K562 (cell line): ENCODE data around the gene SHB. TPM values are rescaled to one million over a fixed set of nuclear protein-coding genes. Genes with fewer than 3 reads are reported as not detected.

Experiments used
- ATAC-seq: fragments of 200-7000 bp; cut with Tn5 transposase; 3 replicates; pipeline ENCODE4 v1.9.1; 2020; ENCODE audit warnings: moderate library complexity
- BruUV-seq: library from RNA; stranded (reverse); fragments of 400-500 nt; replicated peaks from 2 replicates; lab custom pipeline; 2021; lab: Mats Ljungman, UMichigan
- CTCF ChIA-PET: fragments of 300-600 bp; formaldehyde crosslinking; extraction: SDS; loops from one replicate; lab custom pipeline; 2021; ENCODE audit warnings: low intra/inter-chr PET ratio; lab: Yijun Ruan, JAX
- POLR2A ChIA-PET: fragments of 300-600, 350-650 bp; sonication (Branson Sonifier 250); formaldehyde crosslinking; extraction: SDS; loops from one replicate; lab custom pipeline; 2021; ENCODE audit warnings: antibody characterized with exemption, inconsistent platforms; lab: Yijun Ruan, JAX
- DNase-seq, 4 experiments: peaks; one replicate each; pipeline versions ENCODE4 v3.0.0 to v3.0.0-alpha.2; 2011 to 2018; ENCODE audit warnings: low spot score in 3 of 4, mixed read lengths in 3 of 4; ENCODE audit errors: extremely low read depth in 1 of 4
- FAIRE-seq: peaks from 2 replicates; lab custom pipeline; 2011; peaks lifted over from hg19 to GRCh38; lab: Jason Lieb, UNC
- H2AFZ ChIP-seq: 2 replicates; pipeline ENCODE4 v1.6.0; 2011; ENCODE audit warnings: low read depth, low read length, control low read depth, inconsistent platforms
- H3K27ac ChIP-seq: fragments of 200-600 bp; 3 replicates; pipeline ENCODE4 v1.8.0; 2011; ENCODE audit warnings: low read depth, mild to moderate bottlenecking, control low read depth, inconsistent platforms, low read length, moderate library complexity, mixed read lengths; ENCODE audit errors: extremely low read depth
- H3K27me3 ChIP-seq, 2 experiments: fragments of 300-600 bp in 1 of 2; 2 replicates in 1 of 2; 3 replicates in 1 of 2; pipeline versions ENCODE4 v1.6.0 to v1.8.0; 2011; ENCODE audit warnings: inconsistent platforms in 2 of 2, low read length in 2 of 2, mild to moderate bottlenecking in 1 of 2, mixed read lengths in 1 of 2, moderate library complexity in 1 of 2; ENCODE audit not compliant: control insufficient read depth in 2 of 2, insufficient read depth in 2 of 2
- H3K36me3 ChIP-seq: fragments of 300-600 bp; 3 replicates; pipeline ENCODE4 v1.8.0; 2011; ENCODE audit warnings: mild to moderate bottlenecking, low read length, inconsistent platforms; ENCODE audit not compliant: control insufficient read depth, insufficient read depth
- H3K4me1 ChIP-seq, 2 experiments: fragments of 200-600 bp in 1 of 2; replicated peaks in 1 of 2; 2 replicates in 1 of 2; 3 replicates in 1 of 2; pipeline versions ENCODE4 v1.5.1 to v1.8.0; 2011; ENCODE audit warnings: inconsistent platforms in 2 of 2, low read length in 2 of 2, mild to moderate bottlenecking in 1 of 2, mixed read lengths in 1 of 2, moderate library complexity in 1 of 2; ENCODE audit not compliant: control insufficient read depth in 2 of 2, insufficient read depth in 2 of 2
- H3K4me2 ChIP-seq: 2 replicates; pipeline ENCODE4 v1.6.1; 2011; ENCODE audit warnings: low read length, control low read depth, inconsistent platforms, mixed read lengths; ENCODE audit not compliant: insufficient read depth
- H3K4me3 ChIP-seq: fragments of 200-600 bp; sonication (generic), shearing (Covaris generic); 2 replicates; pipeline ENCODE4 v1.5.1; 2016; ENCODE audit warnings: control low read depth, inconsistent platforms
- H3K79me2 ChIP-seq: fragments of 200-600 bp; 3 replicates; pipeline ENCODE4 v1.8.0; 2011; ENCODE audit warnings: low read length, inconsistent platforms; ENCODE audit not compliant: control insufficient read depth, insufficient read depth
- H3K9ac ChIP-seq, 2 experiments: 2 replicates each; pipeline versions ENCODE4 v1.6.0 to v1.6.1; 2011; ENCODE audit warnings: low read depth in 2 of 2, low read length in 2 of 2, control low read depth in 1 of 2, inconsistent platforms in 1 of 2, mild to moderate bottlenecking in 1 of 2, mixed read lengths in 1 of 2; ENCODE audit not compliant: insufficient read depth in 1 of 2
- H3K9me1 ChIP-seq: one replicate; pipeline ENCODE4 v1.6.0; 2011; ENCODE audit warnings: inconsistent platforms, mild to moderate bottlenecking, low read length, moderate library complexity; ENCODE audit not compliant: control insufficient read depth, insufficient read depth
- H3K9me3 ChIP-seq: replicated peaks from 2 replicates; pipeline ENCODE4 v1.5.1; 2011; ENCODE audit warnings: low read depth, low read length, inconsistent platforms; ENCODE audit not compliant: control insufficient read depth, insufficient read depth
- H4K20me1 ChIP-seq: replicated peaks from 2 replicates; pipeline ENCODE4 v1.6.1; 2011; ENCODE audit warnings: low read length, inconsistent platforms, mixed read lengths; ENCODE audit not compliant: control insufficient read depth, insufficient read depth
- CTBP1 ChIP-seq: fragments of 450-650 bp; IDR thresholded peaks from 2 replicates; pipeline ENCODE4 v1.6.1; 2016; ENCODE audit warnings: borderline replicate concordance
- DDX20 ChIP-seq: fragments of 450-650 bp; IDR thresholded peaks from 2 replicates; pipeline ENCODE4 v1.6.1; 2016; ENCODE audit warnings: missing genetic modification characterization, low read depth, mild to moderate bottlenecking, missing compliant biosample characterization, moderate library complexity
- SMC3 ChIP-seq: conservative IDR thresholded peaks from 2 replicates; pipeline ENCODE4 v1.6.1; 2011; ENCODE audit warnings: low read depth, low read length, improper control_type of control experiment; ENCODE audit not compliant: insufficient read depth
- ZNF445 ChIP-seq: fragments of 250-450 bp; sonication (Bioruptor Pico); IDR thresholded peaks from 2 replicates; pipeline ENCODE4 v1.4.0; 2020; ENCODE audit warnings: low read depth, mild to moderate bottlenecking, moderate library complexity
- WGBS: fragments of 100-300 bp; shearing (Covaris generic); methylation state at CpG from one replicate; pipeline ENCODE4 v1.1.6; 2016; ENCODE audit warnings: low coverage, mixed read lengths; ENCODE audit not compliant: insufficient coverage; ENCODE audit errors: missing lambda C conversion rate; 5-methylcytosine and 5-hydroxymethylcytosine counted together
- in situ Hi-C: fragments of 300-500 bp; cut with MboI; formaldehyde crosslinking; loops from 4 replicates; pipeline ENCODE4 v1.15.0; 2018; ENCODE audit warnings: inconsistent platforms, mixed read lengths
- intact Hi-C: fragments of 100-400 bp; cut with micrococcal nuclease; formaldehyde crosslinking; loops from 2 replicates; pipeline ENCODE4 v1.14.2; 2022
- polyA plus RNA-seq, 8 experiments: library from polyadenylated mRNA; depleted of rRNA in 4 of 8; stranded (reverse) in 5 of 8; unstranded in 3 of 8; fragments of >200 nt; fragmentation: Nextera tagmentation in 2 of 8; fragmentation: Illumina TruSeq in 1 of 8; extraction: Ambion mirVana in 2 of 8; extraction: Trizol in 1 of 8; gene quantifications; 2 replicates each; pipeline versions ENCODE4 v1.2.1 to v1.2.3, GENCODE V29; 2011 to 2014; ENCODE audit warnings: inconsistent platforms in 1 of 8, missing spikeins in 1 of 8
- total RNA-seq, 7 experiments: library from RNA; depleted of rRNA in 6 of 7; stranded (reverse); fragments of >200 nt in 6 of 7; fragmentation: Illumina TruSeq in 2 of 7; extraction: Trizol in 2 of 7; gene quantifications; 2 replicates each; pipeline versions ENCODE4 v1.2.1 to v1.2.3, GENCODE V29; 2011 to 2021; ENCODE audit warnings: low replicate concordance in 1 of 7
- TF ChIP-seq, protein P1 (sequence below): IDR thresholded peaks from 3 replicates; pipeline ENCODE4 v1.6.1; 2011; ENCODE audit warnings: borderline replicate concordance, mild to moderate bottlenecking, moderate library complexity; ENCODE audit not compliant: insufficient read length; ENCODE audit errors: extremely low read depth

The SHB gene
- total and polyA plus RNA-seq, 9 of the 15 experiments (the other 6 are each of a cell fraction or from before 2014, with no cell fraction given) = 0.78 to 16.0 (median 5.3) TPM

DNA sequence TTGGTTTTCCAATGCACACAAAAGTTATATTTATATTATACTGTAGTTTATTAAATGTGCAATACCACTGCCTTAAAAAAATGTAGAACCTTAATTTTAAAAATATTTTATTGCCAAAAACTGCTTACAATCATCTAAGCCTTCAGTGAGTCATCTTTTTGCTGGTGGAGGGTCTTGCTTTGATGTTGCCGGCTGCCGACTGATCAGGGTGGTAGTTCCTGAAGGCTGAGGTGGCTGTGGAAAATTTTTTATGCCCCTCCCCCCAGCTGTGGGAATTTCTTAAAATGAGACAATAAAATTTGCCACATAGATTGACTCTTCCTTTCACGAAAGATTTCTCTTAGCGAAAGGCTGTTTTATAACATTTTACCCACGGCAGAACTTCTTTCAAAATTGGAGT is 89.2 kb downstream of the SHB start:
- H3K9me1 ChIP-seq = no peaks in the 10 kb centered on the region
- BruUV-seq = no TSS peak
- H3K9me3 ChIP-seq = no peaks in the 10 kb centered on the region
- no peak for FAIRE-seq
- intact Hi-C loops (no loop called here), in situ Hi-C loops (no loop called here)
- peaks cover 14% of the 10 kb centered on the region for H4K20me1 ChIP-seq
- WGBS = 80% methylated on average over 5 of the region's 5 CpGs
- H3K4me3 ChIP-seq = no peak overlapping the region
- H2AFZ ChIP-seq = no peak overlapping the region
- H3K9ac ChIP-seq = no peak overlapping the region
- H3K79me2 ChIP-seq = no peaks in the 10 kb centered on the region; the same call in 2 of the 3 replicates
- CTCF ChIA-PET = no interaction called here
- no peaks in the 10 kb centered on the region for H3K36me3 ChIP-seq
- no peaks in the 10 kb centered on the region for H3K27me3 ChIP-seq
- DNase-seq = no peak
- POLR2A ChIA-PET = no interaction called here
- no peak overlapping the region for H3K27ac ChIP-seq
- TF ChIP-seq, protein P1, sequence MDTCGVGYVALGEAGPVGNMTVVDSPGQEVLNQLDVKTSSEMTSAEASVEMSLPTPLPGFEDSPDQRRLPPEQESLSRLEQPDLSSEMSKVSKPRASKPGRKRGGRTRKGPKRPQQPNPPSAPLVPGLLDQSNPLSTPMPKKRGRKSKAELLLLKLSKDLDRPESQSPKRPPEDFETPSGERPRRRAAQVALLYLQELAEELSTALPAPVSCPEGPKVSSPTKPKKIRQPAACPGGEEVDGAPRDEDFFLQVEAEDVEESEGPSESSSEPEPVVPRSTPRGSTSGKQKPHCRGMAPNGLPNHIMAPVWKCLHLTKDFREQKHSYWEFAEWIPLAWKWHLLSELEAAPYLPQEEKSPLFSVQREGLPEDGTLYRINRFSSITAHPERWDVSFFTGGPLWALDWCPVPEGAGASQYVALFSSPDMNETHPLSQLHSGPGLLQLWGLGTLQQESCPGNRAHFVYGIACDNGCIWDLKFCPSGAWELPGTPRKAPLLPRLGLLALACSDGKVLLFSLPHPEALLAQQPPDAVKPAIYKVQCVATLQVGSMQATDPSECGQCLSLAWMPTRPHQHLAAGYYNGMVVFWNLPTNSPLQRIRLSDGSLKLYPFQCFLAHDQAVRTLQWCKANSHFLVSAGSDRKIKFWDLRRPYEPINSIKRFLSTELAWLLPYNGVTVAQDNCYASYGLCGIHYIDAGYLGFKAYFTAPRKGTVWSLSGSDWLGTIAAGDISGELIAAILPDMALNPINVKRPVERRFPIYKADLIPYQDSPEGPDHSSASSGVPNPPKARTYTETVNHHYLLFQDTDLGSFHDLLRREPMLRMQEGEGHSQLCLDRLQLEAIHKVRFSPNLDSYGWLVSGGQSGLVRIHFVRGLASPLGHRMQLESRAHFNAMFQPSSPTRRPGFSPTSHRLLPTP = no peak
- TF ChIP-seq CTBP1 (no peak), DDX20 (tag) (no peak), ZNF445 (no peak), SMC3 (no peak)
- no peak for ATAC-seq
- no peak overlapping the region for H3K4me2 ChIP-seq
- peaks cover 12 to 26% of the 10 kb centered on the region in 2 experiments for H3K4me1 ChIP-seq
